ENCODE results near the gene ADGRA3. TPM values are rescaled to one million over a fixed set of nuclear protein-coding genes. Genes with fewer than 3 reads are reported as not detected.

The ADGRA3 gene
- total RNA-seq, 1 experiment from 2014 or later = 57.5 TPM

DNA sequence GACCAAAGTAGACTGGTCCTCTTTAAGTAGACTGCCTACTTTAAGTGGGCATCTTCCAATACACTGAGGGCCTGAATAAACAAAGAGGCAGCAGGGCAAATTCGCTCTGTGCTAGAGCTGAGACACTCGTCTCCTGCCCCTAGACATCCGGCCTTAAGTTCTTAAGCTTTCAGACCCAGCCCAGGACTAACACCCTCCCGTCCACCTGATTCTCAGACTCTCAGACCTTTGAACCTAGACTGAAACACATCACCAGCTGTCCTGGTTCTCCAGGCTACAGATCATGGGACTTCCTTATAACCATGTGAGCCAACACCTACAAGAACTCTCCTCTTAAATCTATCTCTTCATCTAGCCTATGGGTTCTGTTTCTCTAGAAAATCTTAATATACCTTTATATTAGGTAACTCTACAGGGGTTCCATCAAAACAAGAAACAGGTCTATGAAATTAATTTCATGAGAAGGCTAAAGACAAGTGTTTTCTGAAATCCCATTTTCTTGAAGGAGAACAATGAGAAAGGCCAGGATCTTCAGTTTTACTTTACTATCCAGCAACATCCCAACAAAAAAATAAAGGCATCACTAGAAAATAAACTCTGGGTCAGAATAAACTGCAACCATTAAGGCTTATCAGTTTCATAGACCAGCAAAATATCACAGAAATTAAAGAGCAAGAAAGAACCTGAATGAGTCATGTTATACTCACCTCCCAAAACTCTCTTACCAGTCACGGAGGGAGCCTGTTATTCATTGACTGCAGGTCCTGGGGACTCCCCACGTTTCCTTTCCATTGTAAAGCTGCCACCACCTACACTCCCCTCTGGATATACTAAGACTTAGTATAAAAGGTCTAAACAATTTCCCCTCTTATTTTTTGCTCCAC, 14.8 kb downstream of the ADGRA3 start:
- intact Hi-C loops (cut with micrococcal nuclease; ENCODE audit: unreplicated experiment) = no loop called here
- no peak for DNase-seq (ENCODE audit: low spot score)
- Histone ChIP-seq H3K4me1 (ENCODE audit: insufficient read depth, low read length, poor library complexity, severe bottlenecking) (peaks cover 28% of the 10 kb centered on the region), H3K36me3 (ENCODE audit: insufficient read depth, low read length, poor library complexity, severe bottlenecking) (no peaks in the 10 kb centered on the region), H3K9me3 (ENCODE audit: low read depth, low read length, poor library complexity, severe bottlenecking) (no peaks in the 10 kb centered on the region), H3K4me3 (ENCODE audit: low read depth, low read length, poor library complexity, severe bottlenecking) (no peak overlapping the region), H3K27me3 (replicated peaks; ENCODE audit: insufficient read depth, low read depth, low read length, poor library complexity) (no peaks in the 10 kb centered on the region), H3K27ac (ENCODE audit: low read depth, low read length, poor library complexity, severe bottlenecking) (no peak overlapping the region)
- ChIA-PET POLR2A (ENCODE audit: low non-redundant PET) (no interaction called here), CTCF (no interaction called here)
- no TSS peak for BruUV-seq (replicated peaks)
- TF ChIP-seq, protein P1, sequence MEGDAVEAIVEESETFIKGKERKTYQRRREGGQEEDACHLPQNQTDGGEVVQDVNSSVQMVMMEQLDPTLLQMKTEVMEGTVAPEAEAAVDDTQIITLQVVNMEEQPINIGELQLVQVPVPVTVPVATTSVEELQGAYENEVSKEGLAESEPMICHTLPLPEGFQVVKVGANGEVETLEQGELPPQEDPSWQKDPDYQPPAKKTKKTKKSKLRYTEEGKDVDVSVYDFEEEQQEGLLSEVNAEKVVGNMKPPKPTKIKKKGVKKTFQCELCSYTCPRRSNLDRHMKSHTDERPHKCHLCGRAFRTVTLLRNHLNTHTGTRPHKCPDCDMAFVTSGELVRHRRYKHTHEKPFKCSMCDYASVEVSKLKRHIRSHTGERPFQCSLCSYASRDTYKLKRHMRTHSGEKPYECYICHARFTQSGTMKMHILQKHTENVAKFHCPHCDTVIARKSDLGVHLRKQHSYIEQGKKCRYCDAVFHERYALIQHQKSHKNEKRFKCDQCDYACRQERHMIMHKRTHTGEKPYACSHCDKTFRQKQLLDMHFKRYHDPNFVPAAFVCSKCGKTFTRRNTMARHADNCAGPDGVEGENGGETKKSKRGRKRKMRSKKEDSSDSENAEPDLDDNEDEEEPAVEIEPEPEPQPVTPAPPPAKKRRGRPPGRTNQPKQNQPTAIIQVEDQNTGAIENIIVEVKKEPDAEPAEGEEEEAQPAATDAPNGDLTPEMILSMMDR (conservative IDR thresholded peaks at IDR 0.05; ENCODE audit: low read depth, low read length) = no peak
- no peak for TF ChIP-seq EZH2 (IDR thresholded peaks at IDR 0.05; ENCODE audit: borderline replicate concordance, low read depth, low read length, poor library complexity, severe bottlenecking)

DNA sequence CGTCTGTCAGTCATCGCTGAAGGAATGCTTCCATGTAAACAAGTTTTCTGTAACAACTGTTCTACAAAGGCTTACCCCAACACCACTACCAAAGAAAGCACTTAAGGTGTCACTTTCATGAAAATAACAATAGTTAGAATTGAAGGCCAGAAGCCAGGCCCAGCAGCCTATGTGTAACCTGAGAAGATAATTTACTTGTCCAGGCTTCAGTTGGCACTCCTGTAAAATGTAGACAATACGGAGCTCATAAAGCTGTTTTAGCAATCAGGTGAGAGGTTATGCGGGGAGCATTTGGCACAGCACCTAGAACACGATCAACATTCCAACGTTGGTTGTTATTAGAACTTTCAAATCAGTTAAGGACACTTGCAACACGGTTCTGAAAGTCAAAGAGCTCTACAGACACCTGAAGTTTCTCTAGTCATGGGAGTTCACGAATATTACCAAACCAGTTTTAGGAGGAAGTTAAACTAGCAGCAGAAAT, 15.7 kb downstream of the ADGRA3 start:
- intact Hi-C loops (cut with micrococcal nuclease; ENCODE audit: unreplicated experiment) = no loop called here
- Histone ChIP-seq H3K36me3 (ENCODE audit: insufficient read depth, low read length, poor library complexity, severe bottlenecking) (no peaks in the 10 kb centered on the region), H3K9me3 (ENCODE audit: low read depth, low read length, poor library complexity, severe bottlenecking) (no peaks in the 10 kb centered on the region), H3K4me3 (ENCODE audit: low read depth, low read length, poor library complexity, severe bottlenecking) (no peak overlapping the region), H3K27ac (ENCODE audit: low read depth, low read length, poor library complexity, severe bottlenecking) (no peak overlapping the region), H3K27me3 (replicated peaks; ENCODE audit: insufficient read depth, low read depth, low read length, poor library complexity) (no peaks in the 10 kb centered on the region), H3K4me1 (ENCODE audit: insufficient read depth, low read length, poor library complexity, severe bottlenecking) (peaks cover 23% of the 10 kb centered on the region)
- no peak for DNase-seq (ENCODE audit: low spot score)
- no TSS peak for BruUV-seq (replicated peaks)
- POLR2A ChIA-PET (ENCODE audit: low non-redundant PET) = no interaction called here
- CTCF ChIA-PET = no interaction called here
- TF ChIP-seq, protein P1 (conservative IDR thresholded peaks at IDR 0.05; ENCODE audit: low read depth, low read length) = no peak
- TF ChIP-seq EZH2 (IDR thresholded peaks at IDR 0.05; ENCODE audit: borderline replicate concordance, low read depth, low read length, poor library complexity, severe bottlenecking) = no peak

DNA sequence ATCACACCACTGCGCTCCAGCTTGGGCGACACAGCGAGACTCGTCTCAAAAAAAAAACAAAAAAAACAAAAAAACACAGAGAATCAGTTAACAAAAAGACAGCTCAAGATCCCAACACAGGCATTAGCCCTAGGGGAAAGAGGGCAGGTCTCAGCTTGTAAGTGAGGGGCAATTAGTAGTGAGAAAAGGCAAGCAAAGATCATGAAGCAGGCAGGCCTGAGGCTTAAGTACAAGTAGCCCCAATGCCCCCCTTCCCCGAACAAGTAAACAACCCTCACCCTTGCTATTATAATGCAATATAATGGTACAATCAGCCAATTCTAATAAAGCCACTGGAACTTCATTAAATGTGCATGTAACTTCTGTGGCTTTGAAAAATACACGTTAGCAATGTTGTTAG, 17.0 kb downstream of the ADGRA3 start:
- H3K27ac ChIP-seq (ENCODE audit: low read depth, low read length, poor library complexity, severe bottlenecking) = no peak overlapping the region
- no peaks in the 10 kb centered on the region for H3K36me3 ChIP-seq (ENCODE audit: insufficient read depth, low read length, poor library complexity, severe bottlenecking)
- TF ChIP-seq, protein P1 (conservative IDR thresholded peaks at IDR 0.05; ENCODE audit: low read depth, low read length) = no peak
- TF ChIP-seq EZH2 (IDR thresholded peaks at IDR 0.05; ENCODE audit: borderline replicate concordance, low read depth, low read length, poor library complexity, severe bottlenecking) = no peak
- no peak for DNase-seq (ENCODE audit: low spot score)
- H3K27me3 ChIP-seq (replicated peaks; ENCODE audit: insufficient read depth, low read depth, low read length, poor library complexity) = no peaks in the 10 kb centered on the region
- no TSS peak for BruUV-seq (replicated peaks)
- CTCF ChIA-PET = no interaction called here
- intact Hi-C loops (cut with micrococcal nuclease; ENCODE audit: unreplicated experiment) = no loop called here
- no peak overlapping the region for H3K4me3 ChIP-seq (ENCODE audit: low read depth, low read length, poor library complexity, severe bottlenecking)
- POLR2A ChIA-PET (ENCODE audit: low non-redundant PET) = no interaction called here
- H3K4me1 ChIP-seq (ENCODE audit: insufficient read depth, low read length, poor library complexity, severe bottlenecking) = peaks cover 12% of the 10 kb centered on the region
- H3K9me3 ChIP-seq (ENCODE audit: low read depth, low read length, poor library complexity, severe bottlenecking) = no peaks in the 10 kb centered on the region

Measured in A673 (cell line).